PC-3 (cell line): ENCODE measurements around the gene PSMD6. TPM values are rescaled to one million over a fixed set of nuclear protein-coding genes. Genes with fewer than 3 reads are reported as not detected.
A peak's percentile ranks its signal among the peaks of the same experiment; 100 is the strongest.

Experiments used
- ATAC-seq: fragments of 200-7000 bp; cut with Tn5 transposase; 2 replicates; pipeline ENCODE4 v1.9.1; 2020; ENCODE audit warnings: mild to moderate bottlenecking, moderate library complexity
- Bru-seq: library from RNA; stranded (reverse); fragments of 400-500 nt; gene quantifications from one replicate; lab custom pipeline; 2021; lab: Mats Ljungman, UMichigan
- BruChase-seq, 2 experiments: library from RNA; stranded (reverse); fragments of 400-500 nt; gene quantifications; one replicate each; lab custom pipeline; 2021; lab: Mats Ljungman, UMichigan
- BruUV-seq: library from RNA; stranded (reverse); fragments of 400-500 nt; replicated peaks from 2 replicates; lab custom pipeline; 2021; lab: Mats Ljungman, UMichigan
- CTCF ChIA-PET: fragments of 300-600 bp; sonication (Branson Sonifier 250); formaldehyde crosslinking; loops from one replicate; lab custom pipeline; 2022; ENCODE audit warnings: antibody characterized with exemption; lab: Charles Lee
- POLR2A ChIA-PET: fragments of 300-600 bp; sonication (Branson Sonifier 250); formaldehyde crosslinking; loops from one replicate; lab custom pipeline; 2022; ENCODE audit warnings: antibody characterized with exemption; ENCODE audit not compliant: unreplicated experiment; lab: Charles Lee
- DNase-seq: peaks from one replicate; pipeline ENCODE4 v3.0.0-alpha.2; 2015
- H2AFZ ChIP-seq: fragments of 300-600 bp; sonication (generic); 2 replicates; pipeline ENCODE4 v1.6.0; 2016; ENCODE audit warnings: antibody characterized with exemption, low read length
- H3F3A ChIP-seq: fragments of 300-600 bp; sonication (generic); one replicate; pipeline ENCODE4 v1.6.0; 2017; ENCODE audit warnings: antibody characterized with exemption, low read length, control low read depth, mild to moderate bottlenecking; ENCODE audit not compliant: unreplicated experiment
- H3K27ac ChIP-seq: fragments of 300-600 bp; sonication (generic); 2 replicates; pipeline ENCODE4 v1.5.1; 2016; ENCODE audit warnings: mild to moderate bottlenecking, low read length
- H3K27me3 ChIP-seq: fragments of 300-600 bp; sonication (generic); 2 replicates; pipeline ENCODE4 v1.6.1; 2016; ENCODE audit warnings: low read length, mixed read lengths
- H3K36me3 ChIP-seq: fragments of 300-600 bp; sonication (generic); 2 replicates; pipeline ENCODE4 v1.6.1; 2016; ENCODE audit warnings: low read depth, mixed run types, low read length, mixed read lengths
- H3K4me1 ChIP-seq: fragments of 300-600 bp; sonication (generic); 2 replicates; pipeline ENCODE4 v1.5.1; 2016; ENCODE audit warnings: low read length; ENCODE audit not compliant: insufficient read depth
- H3K4me2 ChIP-seq: fragments of 300-600 bp; sonication (generic); 2 replicates; pipeline ENCODE4 v1.6.0; 2016; ENCODE audit warnings: low read length
- H3K4me3 ChIP-seq: fragments of 300-600 bp; sonication (generic); 2 replicates; pipeline ENCODE4 v1.5.1; 2016; ENCODE audit warnings: mild to moderate bottlenecking, low read length, mixed read lengths
- H3K79me2 ChIP-seq: fragments of 300-600 bp; sonication (generic); 2 replicates; pipeline ENCODE4 v1.6.1; 2017; ENCODE audit warnings: low read length, mixed read lengths
- H3K9ac ChIP-seq: fragments of 300-600 bp; sonication (generic); 2 replicates; pipeline ENCODE4 v1.6.0; 2016; ENCODE audit warnings: mild to moderate bottlenecking, low read length
- H3K9me2 ChIP-seq: fragments of 300-600 bp; sonication (generic); replicated peaks from 2 replicates; pipeline ENCODE4 v1.6.1; 2016; ENCODE audit warnings: mixed run types, low read length, mixed read lengths
- H3K9me3 ChIP-seq: fragments of 300-600 bp; sonication (generic); 2 replicates; pipeline ENCODE4 v1.6.1; 2016; ENCODE audit warnings: low read length, mixed read lengths
- H4K20me1 ChIP-seq: fragments of 300-600 bp; sonication (generic); 2 replicates; pipeline ENCODE4 v1.6.1; 2016; ENCODE audit warnings: low read length, mixed read lengths
- CTCF ChIP-seq: fragments of 300-600 bp; sonication (generic); conservative IDR thresholded peaks from 2 replicates; pipeline ENCODE4 v1.5.1; 2017; ENCODE audit warnings: antibody characterized with exemption, low read depth, mild to moderate bottlenecking, low read length
- EZH2 ChIP-seq: fragments of 300-600 bp; sonication (generic); IDR thresholded peaks from one replicate; pipeline ENCODE4 v1.6.1; 2017; ENCODE audit warnings: antibody characterized with exemption, mild to moderate bottlenecking, low read length; ENCODE audit not compliant: unreplicated experiment
- EZH2phosphoT487 ChIP-seq: fragments of 300-600 bp; sonication (generic); IDR thresholded peaks from 2 replicates; pipeline ENCODE4 v1.6.1; 2018; ENCODE audit warnings: mild to moderate bottlenecking, antibody characterized with exemption, low read length, borderline replicate concordance
- intact Hi-C: fragments of 100-400 bp; cut with micrococcal nuclease; formaldehyde crosslinking; loops from 2 replicates; pipeline ENCODE4 v1.9.0; 2023
- long read RNA-seq: library from polyadenylated mRNA; unstranded; transcript quantifications from one replicate; pipeline ENCODE4 v2.0.0, GENCODE V29; 2021; ENCODE audit not compliant: unreplicated experiment
- total RNA-seq: library from RNA; depleted of rRNA; stranded (reverse); fragments of >200 nt; gene quantifications from 2 replicates; pipeline ENCODE4 v1.2.3, GENCODE V29; 2014; rRNA removed

PSMD6 gene
- total RNA-seq, result 73.2 and 80.7 TPM in 2 replicates
- Bru-seq, nascent RNA, result percentile 92 among the genes with signal in this experiment
- percentile 92 among the genes with signal in this experiment for BruChase-seq, experiment 1, labeled RNA remaining after a 6-hour chase
- BruChase-seq, experiment 2, labeled RNA remaining after a 2-hour chase, result percentile 92 among the genes with signal in this experiment
- long read RNA-seq, transcript PSMD6-201 (8 exons, 1,430 nt), result major isoform, 65 of 88 reads
- long read RNA-seq, transcript PSMD6-210 (9 exons, 1,495 nt), result minor isoform, 6 of 88 reads
- long read RNA-seq, transcript PSMD6-206 (7 exons, 2,052 nt), result minor isoform, 6 of 88 reads
- long read RNA-seq, partial matches to known transcripts, result 6 of 88 reads
- long read RNA-seq, other reads (novel, unspliced or antisense), result 5 of 88 reads

GRCh38 chr3:64023187-64023860 lies at the start of gene PSMD6:
PSMD6 (minus strand) TSS chr3:64023494; CDS start chr3:64023419, 75 bp downstream.
- no peak for TF ChIP-seq EZH2
- TF ChIP-seq CTCF, result peak; percentile 85
- peak; percentile 73 for DNase-seq
- no peaks in the 10 kb centered on the region for H3K9me2 ChIP-seq
- peak within 1 kb of the TSS; percentile 95 for H3K9ac ChIP-seq
- ChIA-PET CTCF (no interaction called here), POLR2A (no interaction called here)
- H3K79me2 ChIP-seq, result peaks cover 31% of the 10 kb centered on the region
- no peaks in the 10 kb centered on the region for H4K20me1 ChIP-seq
- peak within 1 kb of the TSS; percentile 78 for H3K4me2 ChIP-seq
- H2AFZ ChIP-seq, result peak within 1 kb of the TSS; percentile 75
- H3F3A ChIP-seq, result no peaks in the 10 kb centered on the region
- H3K27ac ChIP-seq, result peak within 1 kb of the TSS; percentile 34
- H3K4me1 ChIP-seq, result no peaks in the 10 kb centered on the region
- no TSS peak for BruUV-seq
- peaks cover 7% of the 10 kb centered on the region for H3K36me3 ChIP-seq
- no peaks in the 10 kb centered on the region for H3K27me3 ChIP-seq
- intact Hi-C loops, result no loop called here
- no peaks in the 10 kb centered on the region for H3K9me3 ChIP-seq
- peak; percentile 85 for ATAC-seq
- peak within 1 kb of the TSS; percentile 86 for H3K4me3 ChIP-seq

DNA sequence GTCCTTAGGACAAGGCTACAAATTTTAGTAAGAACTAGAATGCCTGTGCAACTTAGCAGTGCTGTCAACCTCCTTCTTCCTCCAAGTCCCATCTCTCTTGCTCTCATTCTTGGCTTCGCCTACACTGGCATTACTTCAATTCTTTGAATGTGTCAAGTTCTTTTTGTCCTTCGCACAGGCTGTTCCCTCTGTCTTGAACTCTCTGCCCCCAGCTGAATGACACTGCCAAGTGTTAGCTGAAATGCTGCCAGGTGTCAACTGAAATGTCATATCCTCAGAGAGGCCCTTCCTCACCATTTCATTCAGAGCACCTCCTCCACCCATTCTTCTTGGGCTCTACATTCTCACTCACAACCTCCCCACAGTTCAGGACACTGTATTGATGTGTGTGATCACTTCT lies 48.8 kb upstream of the PSMD6 start:
- no TSS peak for BruUV-seq
- H3F3A ChIP-seq, result no peaks in the 10 kb centered on the region
- no peak overlapping the region for H3K9ac ChIP-seq
- H3K79me2 ChIP-seq, result no peaks in the 10 kb centered on the region
- no peak for ATAC-seq
- no peak overlapping the region for H2AFZ ChIP-seq
- H3K4me2 ChIP-seq, result no peak overlapping the region
- ChIA-PET CTCF (no interaction called here), POLR2A (no interaction called here)
- H3K27me3 ChIP-seq, result no peaks in the 10 kb centered on the region
- H3K27ac ChIP-seq, result no peak overlapping the region
- TF ChIP-seq CTCF (no peak), EZH2 (no peak), EZH2phosphoT487 (no peak)
- no peaks in the 10 kb centered on the region for H3K9me3 ChIP-seq
- H3K4me3 ChIP-seq, result no peak overlapping the region
- no peaks in the 10 kb centered on the region for H3K36me3 ChIP-seq
- H3K9me2 ChIP-seq, result no peaks in the 10 kb centered on the region
- no peak for DNase-seq
- intact Hi-C loops, result no loop called here
- no peaks in the 10 kb centered on the region for H4K20me1 ChIP-seq
- H3K4me1 ChIP-seq, result no peaks in the 10 kb centered on the region

DNA sequence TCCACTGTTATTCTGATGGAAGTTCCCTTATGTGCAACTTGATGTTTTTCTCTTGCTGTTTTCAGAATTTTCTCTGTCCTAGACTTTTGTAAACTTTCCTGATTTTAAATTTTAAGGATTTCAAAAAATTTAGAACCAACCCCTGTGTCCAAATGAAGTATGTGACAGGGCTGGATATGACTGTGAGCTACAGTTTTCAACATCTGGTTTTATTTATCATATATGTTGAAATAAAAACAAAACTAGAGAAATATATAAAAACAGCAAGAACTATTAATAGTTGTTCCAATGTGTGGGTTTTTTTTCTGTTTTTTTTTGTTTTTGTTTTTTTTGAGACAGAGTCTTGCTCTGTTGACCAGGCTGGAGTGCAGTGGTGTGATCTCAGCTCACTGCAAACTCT lies 47.4 kb upstream of the PSMD6 start:
- CTCF ChIA-PET, result no interaction called here
- no peaks in the 10 kb centered on the region for H4K20me1 ChIP-seq
- intact Hi-C loops, result no loop called here
- H3K4me3 ChIP-seq, result no peak overlapping the region
- no peak for DNase-seq
- no peaks in the 10 kb centered on the region for H3K79me2 ChIP-seq
- POLR2A ChIA-PET, result no interaction called here
- no peaks in the 10 kb centered on the region for H3K4me1 ChIP-seq
- TF ChIP-seq EZH2phosphoT487, result no peak
- no peak for TF ChIP-seq EZH2
- TF ChIP-seq CTCF, result no peak
- H3K9me3 ChIP-seq, result no peaks in the 10 kb centered on the region
- no TSS peak for BruUV-seq
- H3K36me3 ChIP-seq, result no peaks in the 10 kb centered on the region
- no peaks in the 10 kb centered on the region for H3K27me3 ChIP-seq
- H3K4me2 ChIP-seq, result no peak overlapping the region
- no peak for ATAC-seq
- H3F3A ChIP-seq, result no peaks in the 10 kb centered on the region
- H2AFZ ChIP-seq, result no peak overlapping the region
- no peak overlapping the region for H3K27ac ChIP-seq
- no peaks in the 10 kb centered on the region for H3K9me2 ChIP-seq
- H3K9ac ChIP-seq, result no peak overlapping the region
